T-helper 22 cell (primary cell): Measurements from ENCODE around the gene EXD2.
"Not testable (repeated sequence)": the region's sequence is repeated elsewhere in the genome, so short reads cannot be mapped to it uniquely, and the experiment has no call there.

ENCODE experiments used
- DNase-seq: peaks from one replicate; pipeline ENCODE4 v3.0.0-alpha.2; 2020; ENCODE audit warnings: low read depth

The EXD2 gene

DNA sequence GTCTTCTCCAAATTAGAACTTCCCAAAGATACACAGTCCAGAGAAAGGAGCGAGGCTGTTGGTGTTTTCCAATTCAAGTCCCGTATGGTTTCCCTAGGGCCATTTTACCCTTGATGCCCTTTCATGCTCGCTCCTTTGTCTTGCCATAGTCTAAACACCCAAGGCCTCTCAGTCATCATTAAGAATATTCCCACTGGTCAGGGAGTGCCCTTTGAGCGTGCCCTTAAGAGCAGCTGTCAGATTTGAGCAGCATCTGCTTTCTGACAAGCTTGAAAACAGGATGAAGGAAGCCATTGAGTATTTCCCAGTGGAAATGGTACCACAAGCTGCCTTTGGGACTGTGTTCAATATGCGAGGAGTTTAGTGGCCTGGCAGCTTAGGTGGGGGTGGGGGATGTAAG is 58.3 kb downstream of the EXD2 start:
- DNase-seq, result no peak

DNA sequence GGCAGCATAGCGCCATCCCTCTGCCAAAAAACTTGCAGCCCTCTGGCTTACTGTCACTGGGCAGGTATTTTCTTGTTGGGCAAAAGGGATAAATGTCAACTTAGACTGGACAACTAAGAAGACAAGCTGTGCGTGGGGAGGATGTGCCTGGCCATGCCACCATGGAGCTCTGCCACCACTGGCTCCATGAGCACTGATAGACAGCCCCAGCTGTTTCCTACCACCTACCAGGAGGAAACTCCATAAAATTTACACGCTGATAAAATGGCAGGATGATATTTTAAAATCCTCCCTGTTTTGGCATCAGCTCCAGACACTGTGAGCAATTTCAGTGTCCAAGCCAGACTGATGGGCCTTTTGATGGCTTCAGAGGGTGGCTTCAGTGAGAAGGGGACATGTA is 61.6 kb downstream of the EXD2 start:
- DNase-seq, result no peak

DNA sequence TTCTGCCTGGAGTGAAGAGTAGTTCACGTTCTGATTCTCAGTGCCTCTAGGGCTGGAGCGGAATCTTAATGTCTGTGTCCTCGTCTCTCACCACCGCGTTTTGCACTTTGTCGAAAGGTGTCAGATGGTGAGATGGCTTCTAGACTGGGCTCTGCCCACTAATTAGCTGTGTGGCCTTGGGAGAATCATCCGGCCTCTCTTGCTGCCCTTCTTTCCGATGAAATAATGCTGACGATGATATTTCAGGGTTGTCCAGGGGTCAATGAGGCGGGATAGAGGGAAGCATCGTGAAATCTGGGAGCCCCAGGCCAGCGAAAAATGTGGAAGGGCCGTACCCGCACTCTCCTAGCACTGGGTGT is 67.8 kb downstream of the EXD2 start:
- DNase-seq, result no peak

DNA sequence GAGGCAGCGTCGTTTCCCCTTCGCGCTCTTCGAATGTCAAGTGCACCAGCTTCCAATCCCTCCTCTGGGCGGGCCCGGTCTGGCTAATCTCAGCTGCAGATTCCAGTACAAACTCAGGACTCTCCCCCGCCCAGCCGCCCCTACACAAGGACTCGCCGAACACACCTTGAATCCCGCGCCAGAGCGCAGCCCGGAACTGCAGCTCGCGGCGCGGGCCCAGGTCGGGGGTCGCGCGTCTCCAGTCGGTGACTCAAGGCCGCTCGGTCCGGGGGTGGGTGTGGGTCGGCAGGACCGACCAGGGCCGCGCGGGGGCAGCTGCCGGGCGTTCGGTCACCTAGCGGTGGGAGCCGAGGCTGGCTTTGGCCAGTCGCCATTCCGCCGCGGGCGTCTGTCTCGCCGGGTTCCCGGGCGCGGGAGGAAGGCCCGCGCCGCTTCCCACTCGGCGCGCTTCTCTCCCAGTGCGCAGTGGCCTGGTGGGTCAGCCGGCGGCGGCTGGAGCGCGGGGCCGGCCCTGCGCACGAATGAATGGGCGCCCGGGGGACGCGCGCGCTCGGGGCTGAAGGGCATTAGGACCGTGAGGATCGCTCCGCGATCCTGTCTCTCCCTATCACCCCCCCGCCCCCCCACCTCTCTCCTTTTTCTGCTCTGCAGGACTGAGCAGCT is 68.4 kb downstream of the EXD2 start, which contains the start of gene GALNT16:
Gene GALNT16, plus strand, starts transcription at position 632 of the 663 bp plus-strand sequence. CDS start 133 bp downstream, outside the sequence.
- DNase-seq, result no peak

DNA sequence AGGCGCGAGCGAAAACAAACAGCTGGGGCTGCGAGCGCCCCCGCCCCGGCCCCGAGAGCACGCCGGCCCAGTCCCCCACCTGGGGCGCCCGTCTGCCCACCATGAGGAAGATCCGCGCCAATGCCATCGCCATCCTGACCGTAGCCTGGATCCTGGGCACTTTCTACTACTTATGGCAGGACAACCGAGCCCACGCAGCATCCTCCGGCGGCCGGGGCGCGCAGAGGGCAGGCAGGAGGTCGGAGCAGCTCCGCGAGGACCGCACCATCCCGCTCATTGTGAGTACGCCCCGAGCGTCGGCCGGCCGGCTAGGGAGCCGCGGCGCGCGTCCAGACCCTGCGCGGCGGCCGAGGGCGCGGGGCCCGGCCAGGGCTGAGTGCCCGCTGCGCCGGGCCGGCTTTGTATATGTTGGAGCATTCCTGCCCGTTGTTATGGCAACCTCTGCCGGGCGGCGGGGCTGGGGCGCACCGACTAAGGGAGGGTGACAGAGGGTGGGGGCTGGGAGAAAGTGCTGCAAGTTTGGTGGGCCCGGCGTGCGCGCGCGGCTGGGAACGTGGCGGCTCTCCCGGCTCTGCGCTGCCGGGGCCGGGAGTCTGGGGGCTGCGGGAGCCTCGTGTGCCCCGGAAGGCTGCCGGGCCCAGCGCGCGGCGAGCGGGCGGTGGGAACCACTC is 69.0 kb downstream of the EXD2 start:
- no peak for DNase-seq

DNA sequence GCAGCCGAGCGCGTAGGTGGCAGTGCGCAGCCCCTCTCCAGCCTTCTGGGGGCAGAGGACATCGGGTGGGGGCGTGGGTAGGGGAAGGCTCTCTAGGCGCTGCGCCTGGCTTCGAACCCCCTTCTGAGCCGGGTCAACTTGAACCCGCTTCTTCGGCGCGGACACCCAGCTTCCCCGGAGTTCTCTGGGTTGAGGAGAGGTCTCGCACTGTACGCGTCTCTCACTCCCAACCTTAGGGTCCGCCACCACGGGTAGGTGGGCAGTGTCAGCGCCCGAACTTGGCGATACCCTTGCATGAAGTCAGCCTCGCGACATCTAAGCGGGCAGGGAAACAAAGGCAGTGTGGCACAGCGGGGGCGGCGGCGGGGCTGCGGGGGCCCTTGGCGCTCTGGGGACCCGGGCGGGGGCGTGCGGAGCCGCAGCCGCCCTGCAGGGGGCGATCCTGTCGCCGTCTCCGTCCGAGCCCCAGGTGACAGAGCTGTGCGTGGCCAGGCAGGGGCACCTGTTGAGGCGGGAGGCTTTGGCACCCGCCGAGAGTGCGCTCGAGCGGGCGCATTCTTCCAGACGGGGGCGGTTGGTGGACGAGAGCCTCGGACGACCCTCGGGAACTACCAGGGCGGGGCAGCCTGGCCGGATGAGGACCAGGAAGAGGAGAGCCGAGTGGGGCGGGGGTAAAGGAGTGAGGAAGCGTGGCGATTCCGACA is 69.7 kb downstream of the EXD2 start:
- no peak for DNase-seq

DNA sequence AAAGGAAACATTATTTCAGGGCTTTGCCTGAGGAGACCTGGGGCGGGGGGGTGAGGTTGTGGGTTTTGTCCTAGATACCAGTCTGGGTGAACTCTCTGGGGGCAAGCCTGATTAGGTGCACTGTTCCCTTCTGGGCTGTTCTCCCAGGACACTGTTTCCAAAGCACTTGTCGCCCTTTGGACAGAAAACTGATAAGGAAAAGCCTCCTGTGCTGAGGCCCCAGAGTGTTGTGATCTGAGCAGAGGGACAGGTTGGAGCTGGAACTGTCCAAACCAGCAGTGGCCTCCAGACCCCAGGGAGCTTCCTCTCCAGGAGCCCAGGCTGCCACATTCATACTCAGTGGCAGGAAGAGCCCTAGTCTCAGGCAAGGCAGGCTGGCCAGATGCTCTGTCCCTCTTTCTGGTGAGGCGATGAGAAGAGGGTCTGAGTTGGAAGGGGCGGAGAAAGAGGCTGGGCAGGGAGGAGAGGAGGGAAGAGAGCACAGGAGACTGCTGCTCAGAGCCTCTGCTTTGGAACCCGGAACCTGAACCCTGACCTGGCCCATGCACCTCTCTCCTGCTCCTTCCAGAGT is 70.5 kb downstream of the EXD2 start:
- DNase-seq, result no peak

DNA sequence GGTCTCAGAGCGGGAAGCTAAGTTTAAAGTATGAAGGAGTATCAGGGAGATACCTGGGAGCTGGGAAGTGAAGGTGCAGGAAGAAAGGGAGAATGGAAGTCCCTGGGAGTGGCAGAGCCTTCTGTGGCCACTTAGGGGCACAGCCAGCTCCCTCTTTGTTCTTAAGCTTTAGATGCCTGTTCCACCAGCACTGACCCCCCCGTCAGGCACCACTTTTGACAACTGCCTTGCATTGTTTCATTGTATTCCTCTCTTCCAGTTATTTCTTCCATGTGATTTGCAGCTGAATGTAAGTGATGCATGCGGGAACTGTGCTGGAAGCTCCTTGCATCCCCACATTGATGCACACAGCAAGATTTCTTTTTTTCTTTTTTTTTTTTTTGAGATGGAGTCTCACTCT is 71.2 kb downstream of the EXD2 start:
- no peak for DNase-seq

DNA sequence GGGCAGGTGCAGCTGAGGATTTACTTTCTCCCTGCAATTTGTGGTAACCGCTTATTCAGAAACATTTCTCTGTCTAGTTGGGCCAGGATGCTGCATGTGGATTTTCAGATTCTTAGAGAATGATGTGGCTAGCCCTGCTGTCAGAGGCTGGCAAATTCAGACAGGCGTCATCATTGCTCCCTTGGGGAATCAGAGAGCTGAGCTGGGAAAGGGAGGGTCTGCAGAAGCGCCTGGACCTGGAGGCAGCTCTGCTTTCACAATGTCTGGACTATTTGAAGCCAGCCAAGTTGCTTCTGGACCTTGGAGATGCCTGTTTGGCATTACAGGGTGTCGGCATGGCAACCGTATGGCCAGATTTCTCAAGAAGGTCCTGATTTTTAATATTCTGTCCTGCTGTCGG is 72.1 kb downstream of the EXD2 start:
- no peak for DNase-seq

DNA sequence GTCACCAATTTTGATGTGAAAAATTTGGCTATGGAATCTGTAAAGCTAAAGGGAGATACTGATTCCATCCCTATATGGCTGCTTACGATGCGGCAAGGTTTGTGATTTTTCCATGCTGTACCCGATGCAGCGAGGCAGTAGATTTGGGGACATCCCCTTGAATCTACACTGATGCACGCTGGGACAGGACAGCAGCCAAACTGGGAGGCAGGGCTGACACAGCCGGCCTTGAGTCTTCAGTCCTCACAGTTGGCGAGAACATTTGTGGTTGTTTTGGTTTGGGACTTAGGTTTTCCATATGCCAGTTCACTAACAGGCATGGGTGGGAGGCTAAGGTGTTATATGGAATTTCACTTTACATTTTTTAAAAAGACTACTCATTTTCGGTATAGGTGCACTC is 72.5 kb downstream of the EXD2 start:
- no peak for DNase-seq

DNA sequence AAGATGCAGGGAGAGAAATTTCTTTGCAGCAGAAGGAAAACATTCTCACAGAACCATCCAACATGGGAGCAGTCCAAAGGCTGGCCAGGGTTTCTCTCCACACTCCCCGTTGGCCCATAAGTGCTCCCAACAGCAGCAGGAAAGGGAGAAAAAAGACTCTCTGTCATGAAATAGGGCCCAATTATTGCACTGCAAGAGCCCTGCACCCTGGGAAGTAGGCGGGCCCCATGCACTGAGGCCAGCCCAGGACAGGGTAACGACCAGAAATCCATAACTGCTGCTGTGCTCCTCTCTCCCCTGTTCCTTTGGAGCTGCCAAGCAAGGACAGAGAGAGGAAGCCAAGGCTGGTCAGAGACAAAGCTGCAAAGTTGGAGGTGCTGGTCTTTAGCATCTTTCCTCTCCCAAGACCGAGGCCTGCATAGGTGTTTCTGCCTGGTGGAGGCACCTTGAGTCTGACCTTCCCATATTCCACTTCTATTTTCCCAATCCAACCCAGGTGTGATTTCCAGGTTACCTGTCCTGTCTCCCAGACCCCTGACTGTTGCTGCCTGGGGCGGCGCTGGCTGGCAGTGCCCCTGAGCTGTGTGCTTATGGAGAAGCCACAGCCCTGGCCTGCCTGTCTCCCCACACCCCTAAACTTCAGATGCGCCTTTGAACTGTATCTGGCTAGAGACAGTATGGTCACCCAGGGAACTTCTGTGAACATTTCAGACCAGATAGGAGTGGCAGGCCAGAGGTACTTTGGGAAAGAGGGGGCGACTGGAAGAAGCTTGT is 75.5 kb downstream of the EXD2 start:
- no peak for DNase-seq

DNA sequence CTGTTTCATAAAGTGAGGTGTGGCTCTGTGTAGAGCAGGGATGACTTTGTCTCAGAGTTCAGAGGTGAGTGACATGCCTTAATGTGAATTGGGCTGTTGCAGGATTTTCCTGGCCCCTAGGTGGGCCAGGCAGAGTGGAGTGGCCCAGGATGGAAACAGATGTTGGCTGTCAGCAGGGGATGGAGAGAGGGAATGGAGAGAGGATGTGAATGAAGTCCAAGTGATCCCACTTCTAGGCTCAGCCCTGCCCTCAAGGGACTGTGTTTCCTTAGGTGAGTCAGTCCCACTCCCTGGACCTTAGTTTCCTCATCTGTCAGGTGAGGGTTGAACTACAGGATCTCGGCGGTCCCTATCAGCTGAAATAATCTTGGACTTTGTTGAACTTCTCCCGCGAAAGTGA is 76.2 kb downstream of the EXD2 start:
- DNase-seq, result no peak

DNA sequence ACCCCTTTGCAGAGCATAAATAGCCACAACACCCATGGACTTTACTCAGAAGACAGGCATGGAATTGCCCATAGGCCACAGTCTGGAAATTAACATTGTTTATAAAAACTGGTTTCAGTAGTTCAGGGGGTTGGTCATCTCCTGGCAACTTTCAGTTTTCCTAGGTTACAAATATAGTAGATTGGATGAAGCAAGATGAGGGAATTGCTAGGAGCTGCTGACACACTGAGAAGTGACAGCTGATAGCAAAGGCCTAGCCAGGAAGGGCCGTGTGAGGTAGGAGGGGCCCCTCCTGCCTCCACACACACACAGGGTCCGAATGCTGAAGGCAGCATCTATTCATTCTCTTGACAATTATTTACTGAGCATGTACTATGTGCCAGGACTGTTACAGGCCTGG is 76.9 kb downstream of the EXD2 start:
- no peak for DNase-seq

DNA sequence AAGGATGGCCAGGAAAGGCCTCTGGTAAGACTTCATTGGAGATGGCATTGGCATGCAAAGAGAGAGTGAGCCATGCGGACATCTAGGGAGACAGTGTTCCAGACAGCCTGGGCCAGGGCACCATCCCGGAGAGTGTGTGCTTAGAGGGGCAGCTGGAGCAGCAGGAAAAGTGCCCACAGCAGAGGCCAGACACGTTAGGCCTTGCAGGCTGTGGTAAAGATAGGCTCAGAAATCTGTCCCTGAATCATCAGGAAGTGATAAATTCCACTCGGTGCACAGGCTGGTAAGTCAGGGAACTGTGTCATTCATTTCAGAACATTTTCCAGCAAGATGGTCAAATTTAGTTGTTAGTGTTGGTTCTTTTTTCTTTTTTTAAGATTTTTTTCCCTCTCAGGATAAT is 77.5 kb downstream of the EXD2 start:
- DNase-seq, result no peak

DNA sequence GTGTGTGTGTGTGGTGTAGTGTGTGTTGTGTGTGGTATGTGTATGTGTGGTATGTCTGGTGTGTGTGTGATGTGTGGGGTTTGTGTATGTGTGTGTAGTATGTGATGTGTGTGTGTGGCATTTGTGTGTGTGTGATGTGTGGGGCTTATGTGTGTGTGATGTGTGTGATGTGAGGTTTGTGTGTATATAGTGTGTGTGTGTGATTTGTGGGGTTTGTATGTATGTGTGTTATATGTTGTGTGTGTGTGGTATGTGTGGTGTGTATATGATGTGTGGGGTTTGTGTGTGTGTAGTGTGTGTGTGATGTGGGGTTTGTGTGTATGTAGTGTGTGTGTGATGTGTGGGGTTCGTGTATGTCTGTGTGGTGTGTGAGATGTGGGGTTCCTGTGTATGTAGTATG is 78.1 kb downstream of the EXD2 start:
- DNase-seq, result no peak

DNA sequence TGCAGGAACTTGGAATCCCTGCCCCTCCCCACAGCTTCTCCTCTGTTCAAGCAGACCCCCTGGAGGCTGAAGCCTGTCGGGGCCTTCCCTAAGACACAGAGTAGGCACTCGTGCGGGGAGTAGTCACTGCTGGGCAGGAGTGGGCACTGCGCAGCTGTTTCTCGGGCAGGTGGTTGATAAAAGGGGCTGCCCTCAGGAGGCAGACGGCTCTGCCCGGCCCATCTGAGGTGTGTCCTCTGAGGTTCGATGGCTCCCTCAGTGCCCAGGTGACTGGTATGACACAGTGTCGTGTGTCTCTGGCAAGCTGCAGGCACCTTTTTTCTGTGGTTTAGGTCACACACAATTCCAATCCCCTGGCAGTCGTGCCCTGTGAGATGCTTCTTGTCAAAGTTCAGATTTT is 78.8 kb downstream of the EXD2 start:
- no peak for DNase-seq

DNA sequence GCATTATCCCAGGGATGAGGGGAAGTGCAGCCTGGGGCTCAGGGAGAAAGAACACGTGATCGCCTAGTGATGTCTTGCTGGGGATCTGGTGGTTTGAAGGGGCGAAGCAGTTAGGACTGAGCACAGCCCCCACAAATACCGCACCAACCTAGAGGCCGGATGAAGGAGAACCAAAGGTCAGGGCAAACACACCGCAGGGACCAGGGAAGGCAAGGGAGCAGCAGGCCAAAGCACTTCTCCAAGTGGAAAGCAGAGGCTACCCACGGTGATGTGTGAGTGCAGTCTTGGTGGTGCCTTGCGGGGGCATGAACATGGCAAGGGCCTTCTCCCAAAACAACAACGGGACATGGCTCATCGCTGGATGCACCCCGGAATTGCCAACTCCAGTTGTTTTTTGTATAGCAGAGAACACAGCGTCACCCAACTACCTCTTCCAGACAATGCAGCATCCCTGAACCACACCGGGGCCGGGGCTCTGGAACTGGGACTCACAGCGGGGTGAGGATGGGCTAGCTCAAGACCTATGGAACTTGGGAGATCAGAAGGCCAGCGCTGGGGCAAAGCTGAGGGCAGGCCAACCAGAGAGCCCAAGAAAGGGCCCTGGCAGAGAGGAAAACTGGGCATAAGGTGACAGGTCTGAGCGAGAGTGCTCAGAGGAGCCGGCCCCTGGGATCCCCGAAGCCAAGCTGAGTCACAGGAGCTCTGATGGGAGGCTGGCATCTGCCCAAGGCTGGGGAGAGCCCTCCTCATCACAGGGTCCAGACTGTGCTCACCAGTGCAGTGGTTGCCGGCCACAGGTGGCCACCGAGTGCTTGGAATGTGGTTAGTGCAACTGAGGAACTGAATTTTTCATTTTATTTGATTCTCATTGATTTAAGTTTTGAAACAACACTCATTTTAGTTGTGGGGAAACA is 79.8 kb downstream of the EXD2 start:
- no peak for DNase-seq

DNA sequence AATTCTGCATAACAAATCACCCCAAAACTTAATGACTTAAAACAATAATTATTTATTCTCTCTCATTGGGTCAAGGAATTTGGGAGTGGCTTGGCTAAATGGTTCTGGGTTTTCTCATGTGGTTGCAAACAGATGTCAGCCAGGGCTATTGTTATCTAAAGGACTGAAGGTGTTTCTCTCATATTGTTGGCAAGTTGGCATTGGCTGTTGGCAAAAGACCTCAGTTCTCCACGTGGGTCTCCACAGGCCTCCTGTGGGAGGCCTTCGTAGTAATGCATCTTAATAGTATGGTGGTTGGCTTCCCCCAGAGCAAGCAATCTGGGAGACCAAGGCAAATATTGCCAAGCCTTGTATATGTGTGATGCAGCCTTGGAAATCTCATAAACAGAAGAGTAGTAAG is 83.0 kb downstream of the EXD2 start:
- no peak for DNase-seq

DNA sequence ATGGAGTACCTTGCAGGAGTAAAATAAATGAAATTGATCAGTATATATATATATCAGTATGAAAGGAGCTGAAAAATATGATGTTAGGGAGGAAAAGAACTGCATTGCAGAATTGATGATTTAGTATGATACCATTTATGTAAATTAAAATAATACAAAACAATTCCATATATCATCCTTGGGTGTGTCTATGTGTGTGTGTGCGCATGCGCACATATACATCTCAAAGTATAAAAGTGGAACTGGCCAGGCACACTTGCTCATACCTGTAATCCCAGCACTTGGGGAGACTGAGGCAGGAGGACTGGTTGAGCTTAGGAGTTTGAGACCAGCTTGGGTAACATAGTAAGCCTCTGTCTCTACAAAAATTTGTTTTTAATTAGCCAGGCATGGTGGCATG is 84.0 kb downstream of the EXD2 start:
- DNase-seq, result no peak

DNA sequence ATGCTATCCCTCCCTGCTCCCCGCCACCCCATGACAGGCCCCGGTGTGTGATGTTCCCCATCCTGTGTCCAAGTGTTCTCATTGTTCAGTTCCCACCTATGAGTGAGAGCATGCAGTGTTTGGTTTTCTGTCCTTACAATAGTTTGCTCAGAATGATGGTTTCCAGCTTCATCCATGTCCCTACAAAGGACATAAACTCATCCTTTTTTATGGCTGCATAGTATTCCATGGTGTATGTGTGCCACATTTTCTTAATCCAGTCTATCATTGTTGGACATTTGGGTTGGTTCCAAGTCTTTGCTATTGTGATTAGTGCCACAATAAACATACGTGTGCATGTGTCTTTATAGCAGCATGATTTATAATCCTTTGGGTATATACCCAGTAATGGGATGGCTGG is 86.1 kb downstream of the EXD2 start:
- DNase-seq, result not testable (repeated sequence)

DNA sequence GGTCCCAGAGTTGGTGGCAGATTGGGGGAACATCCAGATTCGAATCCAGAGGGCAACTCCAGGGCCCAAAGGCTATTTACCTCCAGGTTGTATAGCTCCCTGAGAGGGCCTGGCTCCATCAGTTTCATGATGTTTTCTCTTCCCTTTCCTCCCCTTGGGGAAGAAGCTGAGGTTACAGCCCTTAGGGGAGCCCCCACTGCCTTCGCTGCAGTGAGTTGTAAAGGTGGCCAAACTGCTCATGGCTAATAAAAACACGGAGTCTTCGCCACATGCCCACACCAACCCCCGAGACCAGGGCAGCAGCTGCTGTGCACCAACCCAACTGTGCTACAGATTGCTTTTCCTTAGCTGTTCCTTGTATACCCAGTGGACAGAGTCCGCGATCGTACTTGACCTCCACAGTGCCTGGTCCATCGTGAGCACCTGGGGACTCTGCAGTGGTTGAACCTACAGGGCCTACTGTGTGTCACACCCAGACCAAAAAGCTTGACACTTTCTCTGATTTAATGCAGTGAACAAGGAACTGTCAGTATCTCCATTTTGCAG is 89.5 kb downstream of the EXD2 start:
- DNase-seq, result no peak
